ENCODE data around the gene SRP68.

GRCh38 chr17:76078860-76079534, 6.7 kb upstream of the SRP68 start, which contains the start of gene ZACN:
- TF ChIP-seq, protein P1, sequence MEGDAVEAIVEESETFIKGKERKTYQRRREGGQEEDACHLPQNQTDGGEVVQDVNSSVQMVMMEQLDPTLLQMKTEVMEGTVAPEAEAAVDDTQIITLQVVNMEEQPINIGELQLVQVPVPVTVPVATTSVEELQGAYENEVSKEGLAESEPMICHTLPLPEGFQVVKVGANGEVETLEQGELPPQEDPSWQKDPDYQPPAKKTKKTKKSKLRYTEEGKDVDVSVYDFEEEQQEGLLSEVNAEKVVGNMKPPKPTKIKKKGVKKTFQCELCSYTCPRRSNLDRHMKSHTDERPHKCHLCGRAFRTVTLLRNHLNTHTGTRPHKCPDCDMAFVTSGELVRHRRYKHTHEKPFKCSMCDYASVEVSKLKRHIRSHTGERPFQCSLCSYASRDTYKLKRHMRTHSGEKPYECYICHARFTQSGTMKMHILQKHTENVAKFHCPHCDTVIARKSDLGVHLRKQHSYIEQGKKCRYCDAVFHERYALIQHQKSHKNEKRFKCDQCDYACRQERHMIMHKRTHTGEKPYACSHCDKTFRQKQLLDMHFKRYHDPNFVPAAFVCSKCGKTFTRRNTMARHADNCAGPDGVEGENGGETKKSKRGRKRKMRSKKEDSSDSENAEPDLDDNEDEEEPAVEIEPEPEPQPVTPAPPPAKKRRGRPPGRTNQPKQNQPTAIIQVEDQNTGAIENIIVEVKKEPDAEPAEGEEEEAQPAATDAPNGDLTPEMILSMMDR (IDR thresholded peaks at IDR 0.05) = no peak
- TF ChIP-seq POLR2A (IDR thresholded peaks at IDR 0.05) = no peak

Data from Peyer's patch (tissue), 4 donors.